ENCODE measurements around the gene PPM1F.
"Not testable (repeated sequence)": the region's sequence is repeated elsewhere in the genome, so short reads cannot be mapped to it uniquely, and the experiment has no call there.

PPM1F gene

DNA sequence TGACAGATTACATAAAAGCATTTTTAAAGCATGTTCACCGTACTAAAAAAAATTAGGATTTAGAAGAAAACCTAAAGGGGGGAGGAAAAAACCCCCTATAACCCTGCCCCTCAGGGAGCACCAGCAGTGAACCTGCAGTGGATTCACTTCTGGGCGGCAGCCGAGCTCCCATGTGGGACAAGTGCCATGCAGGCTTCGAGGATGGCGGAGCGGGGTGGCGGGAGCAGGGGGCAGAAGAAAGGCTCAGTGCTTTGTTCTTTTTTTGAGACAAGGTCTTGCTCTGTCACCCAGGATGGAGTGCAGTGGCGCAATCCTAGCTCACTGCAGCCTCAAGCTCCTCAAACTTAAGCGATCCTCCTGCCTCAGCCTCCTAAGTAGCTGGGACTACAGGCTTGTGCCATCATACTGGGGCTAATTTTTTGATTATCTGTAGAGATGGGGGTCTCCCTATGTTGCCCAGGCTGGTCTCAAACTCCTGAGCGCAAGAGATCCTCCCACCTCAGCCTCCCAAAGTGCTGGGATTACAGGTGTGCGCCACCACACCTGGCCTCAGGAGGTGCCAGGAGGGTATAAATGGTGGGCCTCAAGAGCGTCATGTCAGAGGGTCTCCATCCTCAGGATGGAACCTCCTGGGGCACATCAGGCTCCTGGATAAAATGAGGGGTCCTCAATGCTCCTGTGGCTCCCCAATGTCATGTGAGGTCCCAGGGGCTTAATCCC lies 34.0 kb downstream of the PPM1F start:
- Histone ChIP-seq H4K20me1 (peaks cover 0 to 64% (median 8%) of the 10 kb centered on the region in 11 experiments; a peak in 14 of 22 replicates), H3K36me3 (peaks cover 7 to 39% (median 27%) of the 10 kb centered on the region in 11 experiments; a peak in 17 of 22 replicates), H3K27ac (no peak overlapping the region), H3K4me2 (peak overlapping the region in 7 of 11 experiments; percentile 41 to 64 (median 48); a peak in 14 of 22 replicates), H3K9me3 (replicated peaks in 1 of 11) (no peaks in the 10 kb centered on the region), H3K9ac (no peak overlapping the region), H3K27me3 (no peaks in the 10 kb centered on the region), H3K4me3 (no peak overlapping the region), H3K4me1 (peaks cover 0 to 57% (median 29%) of the 10 kb centered on the region in 10 experiments; a peak in 16 of 20 replicates)
- no peak for TF ChIP-seq Cebpa-rat (IDR thresholded peaks at IDR 0.05)

DNA sequence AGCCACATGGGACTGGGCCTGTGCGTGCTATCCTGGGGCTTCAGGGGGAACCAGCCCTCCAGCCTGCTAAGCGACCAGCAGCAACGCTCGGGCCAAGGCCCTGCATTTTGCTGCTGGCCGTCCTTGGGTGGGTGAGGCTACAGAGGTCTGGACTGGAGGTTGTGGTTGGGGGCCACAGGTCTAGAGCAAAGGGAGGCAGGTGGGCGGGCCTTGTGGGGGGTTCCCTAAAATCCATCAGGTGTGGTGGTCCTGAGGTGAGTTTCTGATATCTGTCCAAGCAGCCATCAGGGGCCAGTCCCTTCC lies 34.7 kb downstream of the PPM1F start:
- no peak overlapping the region for H3K4me3 ChIP-seq
- no peak for TF ChIP-seq Cebpa-rat (IDR thresholded peaks at IDR 0.05)
- no peak overlapping the region for H3K4me2 ChIP-seq
- H3K36me3 ChIP-seq: peaks cover 5 to 32% (median 22%) of the 10 kb centered on the region in 11 experiments; a peak in 17 of 22 replicates
- peaks cover 0 to 57% (median 29%) of the 10 kb centered on the region in 10 experiments; a peak in 16 of 20 replicates for H3K4me1 ChIP-seq
- H3K27me3 ChIP-seq: no peaks in the 10 kb centered on the region
- H4K20me1 ChIP-seq: peaks cover 0 to 60% (median 8%) of the 10 kb centered on the region in 11 experiments; a peak in 14 of 22 replicates
- H3K9me3 ChIP-seq (replicated peaks in 1 of 11): no peaks in the 10 kb centered on the region
- no peak overlapping the region for H3K9ac ChIP-seq
- no peak overlapping the region for H3K27ac ChIP-seq

DNA sequence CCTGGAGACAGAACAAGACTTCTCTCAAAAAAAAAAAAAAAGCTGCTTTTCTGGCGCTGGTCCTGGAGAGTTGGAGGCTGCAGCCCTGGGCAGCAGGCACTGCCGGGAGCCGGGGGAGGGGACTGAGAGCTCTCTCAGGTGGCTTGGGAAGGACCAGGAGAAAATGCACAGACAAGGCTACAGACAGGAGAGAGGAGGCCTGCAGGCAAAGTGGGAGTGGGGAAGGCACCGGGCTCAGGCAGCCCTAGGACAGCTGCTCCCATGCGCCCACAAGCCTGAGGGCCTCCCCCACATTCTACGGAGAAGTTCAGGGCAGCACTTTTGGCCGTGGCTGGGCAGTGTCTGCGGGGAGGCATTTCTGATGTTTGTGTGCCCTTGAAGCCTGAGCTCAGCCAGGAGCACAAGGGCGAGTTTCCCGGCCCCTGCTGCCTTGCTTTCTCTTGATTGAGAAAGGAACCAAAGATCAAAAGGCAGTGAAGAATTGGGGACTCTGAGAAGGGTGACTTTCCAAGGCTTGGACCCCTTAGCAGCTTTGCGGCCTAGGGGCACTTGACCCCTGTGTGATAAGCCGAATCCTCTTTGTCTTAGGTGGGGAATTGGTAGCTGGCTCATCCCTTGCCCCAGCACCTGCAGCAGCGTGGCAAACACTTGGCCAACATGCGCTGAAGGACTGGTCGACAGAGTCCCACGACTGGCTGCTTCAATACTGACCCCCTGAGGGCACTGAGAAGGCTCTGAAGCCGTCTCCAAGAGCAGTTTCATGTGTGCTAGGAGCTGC lies 35.3 kb downstream of the PPM1F start:
- Histone ChIP-seq H3K27me3 (no peaks in the 10 kb centered on the region), H3K9ac (no peak overlapping the region), H3K4me1 (peaks cover 0 to 57% (median 29%) of the 10 kb centered on the region in 10 experiments; a peak in 16 of 20 replicates), H3K9me3 (replicated peaks in 1 of 11) (no peaks in the 10 kb centered on the region), H3K4me3 (no peak overlapping the region), H4K20me1 (peaks cover 0 to 55% (median 8%) of the 10 kb centered on the region in 11 experiments; a peak in 14 of 22 replicates), H3K27ac (no peak overlapping the region), H3K36me3 (peaks cover 1 to 27% (median 17%) of the 10 kb centered on the region in 11 experiments; a peak in 14 of 22 replicates), H3K4me2 (no peak overlapping the region)
- TF ChIP-seq Cebpa-rat (IDR thresholded peaks at IDR 0.05): no peak

DNA sequence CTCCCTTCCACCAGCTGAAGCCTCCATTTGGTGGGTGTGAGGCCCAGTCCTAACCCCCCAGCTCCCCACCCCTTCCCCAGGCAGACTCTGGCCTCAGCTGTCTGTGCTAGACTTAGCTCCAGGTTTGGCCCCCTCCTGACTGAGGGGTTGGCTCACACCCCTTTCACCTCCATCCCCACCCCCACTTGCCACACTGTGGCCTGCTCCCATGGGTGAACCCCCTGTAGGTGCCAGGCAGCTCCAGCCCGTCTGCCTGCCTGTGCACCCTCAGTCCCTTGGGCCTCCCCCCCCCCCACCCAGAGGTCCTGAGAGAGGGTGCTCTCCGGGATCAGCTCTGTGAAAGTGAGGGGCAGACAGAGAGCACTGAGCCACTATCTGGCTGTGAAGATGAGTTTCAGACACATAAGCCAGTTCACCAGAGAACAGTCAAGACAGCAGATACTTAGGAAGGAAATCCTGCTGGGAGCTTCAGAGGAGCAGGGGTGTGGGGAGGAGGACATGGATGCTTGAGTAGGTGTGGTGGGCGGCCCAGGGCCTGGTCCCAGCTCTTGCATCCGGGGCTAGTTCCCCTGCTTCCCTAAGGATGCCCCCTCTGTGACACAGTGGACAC lies 36.2 kb downstream of the PPM1F start:
- Histone ChIP-seq H3K4me2 (peak overlapping the region in 1 of 11 experiments; percentile 12; a peak in 2 of 22 replicates), H3K4me1 (peaks cover 0 to 57% (median 29%) of the 10 kb centered on the region in 10 experiments; a peak in 16 of 20 replicates), H3K9ac (no peak overlapping the region), H3K27ac (no peak overlapping the region), H3K36me3 (peaks cover 0 to 19% (median 13%) of the 10 kb centered on the region in 11 experiments; a peak in 11 of 22 replicates), H3K27me3 (no peaks in the 10 kb centered on the region), H3K4me3 (no peak overlapping the region), H4K20me1 (peaks cover 0 to 45% (median 8%) of the 10 kb centered on the region in 11 experiments; a peak in 14 of 22 replicates), H3K9me3 (replicated peaks in 1 of 11) (no peaks in the 10 kb centered on the region)
- no peak for TF ChIP-seq Cebpa-rat (IDR thresholded peaks at IDR 0.05)

DNA sequence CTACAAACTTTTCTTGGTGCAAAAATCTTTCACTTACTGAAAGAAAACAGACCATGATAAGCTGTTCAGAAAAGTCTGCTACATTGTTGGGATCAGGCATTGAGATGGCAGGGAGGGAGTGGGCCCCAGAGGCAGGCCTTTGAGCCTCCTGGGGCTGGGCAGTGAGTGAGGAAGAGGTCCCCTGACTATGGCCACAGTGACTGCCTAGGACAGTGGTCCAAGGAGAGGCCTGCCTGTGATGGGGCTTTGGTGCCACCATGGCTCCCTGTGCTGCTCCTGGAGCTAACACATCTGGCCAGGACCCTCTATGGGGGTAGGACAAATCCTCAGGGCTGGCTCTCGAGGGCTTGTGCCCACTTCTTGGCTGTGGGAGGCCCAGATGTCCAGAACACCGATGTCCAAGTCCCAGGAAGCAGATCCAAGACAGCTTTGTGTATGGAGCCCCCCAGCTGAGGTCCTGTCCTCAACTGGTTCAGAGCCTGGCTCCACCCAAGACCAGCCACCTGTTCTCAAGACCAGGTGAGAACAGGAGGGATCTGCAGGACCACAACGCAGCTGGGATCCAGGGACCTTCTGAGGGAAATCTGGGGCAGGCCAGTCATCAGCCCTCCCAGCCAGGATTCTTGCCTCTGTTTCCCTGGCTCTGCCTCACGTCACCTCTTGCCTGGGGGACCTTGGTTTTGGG lies 36.9 kb downstream of the PPM1F start:
- no peak overlapping the region for H3K4me3 ChIP-seq
- peaks cover 0 to 12% (median 8%) of the 10 kb centered on the region in 11 experiments; a peak in 10 of 22 replicates for H3K36me3 ChIP-seq
- peaks cover 0 to 54% (median 29%) of the 10 kb centered on the region in 10 experiments; a peak in 16 of 20 replicates for H3K4me1 ChIP-seq
- H3K27ac ChIP-seq: no peak overlapping the region
- H4K20me1 ChIP-seq: peaks cover 0 to 39% (median 8%) of the 10 kb centered on the region in 11 experiments; a peak in 14 of 22 replicates
- no peak overlapping the region for H3K9ac ChIP-seq
- no peaks in the 10 kb centered on the region for H3K27me3 ChIP-seq
- peak overlapping the region in 5 of 11 experiments; percentile 4 to 30 (median 16); a peak in 7 of 22 replicates for H3K4me2 ChIP-seq
- no peaks in the 10 kb centered on the region for H3K9me3 ChIP-seq (replicated peaks in 1 of 11)
- no peak for TF ChIP-seq Cebpa-rat (IDR thresholded peaks at IDR 0.05)

DNA sequence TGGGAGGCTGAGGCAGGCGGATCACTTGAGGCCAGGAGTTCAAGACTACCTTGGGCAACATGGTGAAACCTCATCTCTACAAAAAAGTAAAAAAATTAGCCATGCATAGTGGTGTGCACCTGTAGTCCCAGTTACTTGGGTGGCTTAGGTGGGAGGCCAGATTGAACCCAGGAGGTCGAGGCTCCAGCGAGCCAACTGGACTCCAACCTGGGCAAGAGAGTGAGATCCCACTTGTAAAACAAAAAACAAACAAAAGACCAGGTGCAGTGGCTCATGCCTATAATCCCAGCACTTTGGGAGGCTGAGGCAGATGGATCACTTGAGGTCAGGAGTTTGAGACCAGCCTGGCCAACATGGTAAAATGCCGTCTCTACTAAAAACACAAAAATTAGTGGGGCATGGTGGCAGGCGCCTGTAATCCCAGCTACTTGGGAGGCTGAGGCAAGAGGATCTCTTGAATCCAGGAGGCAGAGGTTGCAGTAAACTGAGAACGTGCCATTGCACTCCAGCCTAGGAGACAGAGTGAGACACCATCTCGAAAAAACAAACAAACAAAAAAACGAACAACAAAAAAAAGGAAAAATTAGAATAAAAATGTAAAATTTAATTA lies 38.5 kb downstream of the PPM1F start:
- not testable (repeated sequence) for H3K9me3 ChIP-seq (replicated peaks in 1 of 11); H3K4me3 ChIP-seq; H3K9ac ChIP-seq; H3K4me2 ChIP-seq; H3K36me3 ChIP-seq; H3K27ac ChIP-seq; H3K27me3 ChIP-seq
- Histone ChIP-seq H4K20me1 (peaks cover 0 to 23% (median under 1%) of the 10 kb centered on the region in 11 experiments; a peak in 9 of 22 replicates), H3K4me1 (peaks cover 0 to 38% (median 15%) of the 10 kb centered on the region in 10 experiments; a peak in 13 of 20 replicates)

DNA sequence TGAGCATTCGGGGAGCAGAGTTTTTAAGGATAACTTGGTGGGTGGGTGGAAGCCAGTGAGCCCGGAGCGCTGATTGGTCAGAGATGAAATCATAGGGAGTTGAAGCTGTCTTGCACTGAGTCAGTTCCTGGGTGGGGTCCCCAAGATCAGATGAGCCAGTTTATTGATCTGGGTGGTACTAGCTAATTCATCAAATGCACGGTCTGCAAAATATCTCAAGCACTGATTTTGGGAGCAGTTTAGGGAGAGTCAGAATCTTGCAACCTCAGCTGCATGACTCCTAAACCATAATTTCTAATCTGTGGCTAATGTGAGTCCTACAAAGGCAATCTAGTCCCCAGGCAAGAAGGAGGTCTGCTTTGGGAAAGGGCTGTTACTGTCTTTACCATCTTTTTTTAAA lies 42.3 kb downstream of the PPM1F start:
- not testable (repeated sequence) for H3K27ac ChIP-seq, H3K4me3 ChIP-seq

DNA sequence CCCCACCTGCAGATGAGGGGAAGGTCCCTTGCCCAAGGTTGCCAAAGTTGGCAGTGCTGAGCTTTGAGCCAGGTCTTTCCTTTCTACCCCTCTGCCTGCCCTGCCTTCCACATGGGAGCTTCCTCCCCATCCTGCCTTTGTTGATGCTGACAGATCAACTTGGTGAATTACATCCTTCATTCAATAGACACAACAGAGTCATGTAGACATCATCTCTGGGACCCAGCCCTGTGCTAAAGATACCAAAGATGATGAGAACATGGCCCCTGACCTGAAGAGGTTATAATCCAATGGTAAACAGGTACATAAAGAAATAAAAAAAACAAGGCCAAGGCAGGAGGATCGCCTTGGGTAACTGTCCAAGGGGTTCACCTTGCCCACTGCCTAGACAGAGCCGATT lies 42.8 kb downstream of the PPM1F start:
- no peak overlapping the region for H3K4me2 ChIP-seq
- H3K4me3 ChIP-seq: no peak overlapping the region
- H3K4me1 ChIP-seq: peaks cover 0 to 4% (median 0%) of the 10 kb centered on the region in 10 experiments; a peak in 1 of 20 replicates
- H4K20me1 ChIP-seq: no peaks in the 10 kb centered on the region
- H3K36me3 ChIP-seq: no peaks in the 10 kb centered on the region
- no peaks in the 10 kb centered on the region for H3K9me3 ChIP-seq (replicated peaks in 1 of 11)
- H3K27ac ChIP-seq: no peak overlapping the region
- no peaks in the 10 kb centered on the region for H3K27me3 ChIP-seq
- H3K9ac ChIP-seq: no peak overlapping the region
- no peak for TF ChIP-seq Cebpa-rat (IDR thresholded peaks at IDR 0.05)

More for the DNA sequence above, 42.3 kb downstream of the PPM1F start:
- H3K36me3 ChIP-seq; H3K4me2 ChIP-seq; H3K27me3 ChIP-seq; H4K20me1 ChIP-seq; H3K9ac ChIP-seq; H3K9me3 ChIP-seq (replicated peaks in 1 of 11); H3K4me1 ChIP-seq: not testable (repeated sequence)
